ENCODE measurements around the gene SH3PXD2A. TPM values are rescaled to one million over a fixed set of nuclear protein-coding genes. Genes with fewer than 3 reads are reported as not detected.
A peak's percentile ranks its signal among the peaks of the same experiment; 100 is the strongest.

The SH3PXD2A gene
- total and polyA plus RNA-seq, 4 donors, result 23.1 to 41.2 (median 32.7) TPM

GRCh38 chr10:103838070-103838395 is 17.3 kb downstream of the SH3PXD2A start:
- no peak for DNase-seq (ENCODE audit: low read depth in 4 of 6, low spot score in 6 of 6)
- 85% methylated on average over 3 of the region's 4 CpGs for WGBS (ENCODE audit: insufficient coverage)
- no peaks in the 10 kb centered on the region for H3K36me3 ChIP-seq (ENCODE audit: control insufficient read depth, insufficient read depth, low read length)

GRCh38 chr10:103837370-103838069 is 17.9 kb downstream of the SH3PXD2A start:
- no peaks in the 10 kb centered on the region for H3K36me3 ChIP-seq (ENCODE audit: control insufficient read depth, insufficient read depth, low read length)
- no peak overlapping the region for H3K4me3 ChIP-seq (ENCODE audit: low read depth, low read length)
- H3K9me3 ChIP-seq (ENCODE audit: control insufficient read depth, insufficient read depth, low read length), result no peaks in the 10 kb centered on the region
- no peak for DNase-seq (ENCODE audit: low read depth in 4 of 6, low spot score in 6 of 6)
- peaks cover 4% of the 10 kb centered on the region for H3K27me3 ChIP-seq (ENCODE audit: control insufficient read depth, insufficient read depth, low read length)
- whole genome bisulfite sequencing (ENCODE audit: insufficient coverage), result 78% methylated on average over 8 of the region's 10 CpGs
- H3K27ac ChIP-seq (ENCODE audit: low read depth, low read length), result no peak overlapping the region
- H3K4me1 ChIP-seq (ENCODE audit: control insufficient read depth, insufficient read depth, low read length), result peaks cover 55% of the 10 kb centered on the region

More at GRCh38 chr10:103838070-103838395, 17.3 kb downstream of the SH3PXD2A start:
- no peak overlapping the region for H3K27ac ChIP-seq (ENCODE audit: low read depth, low read length)
- H3K9me3 ChIP-seq (ENCODE audit: control insufficient read depth, insufficient read depth, low read length), result no peaks in the 10 kb centered on the region
- peaks cover 55% of the 10 kb centered on the region for H3K4me1 ChIP-seq (ENCODE audit: control insufficient read depth, insufficient read depth, low read length)
- H3K27me3 ChIP-seq (ENCODE audit: control insufficient read depth, insufficient read depth, low read length), result peaks cover 4% of the 10 kb centered on the region
- H3K4me3 ChIP-seq (ENCODE audit: low read depth, low read length), result no peak overlapping the region

- Histone ChIP-seq H3K4me3 (ENCODE audit: low read depth, low read length) (no peak overlapping the region), H3K36me3 (ENCODE audit: control insufficient read depth, insufficient read depth, low read length) (no peaks in the 10 kb centered on the region), H3K9me3 (ENCODE audit: control insufficient read depth, insufficient read depth, low read length) (no peaks in the 10 kb centered on the region), H3K27ac (ENCODE audit: low read depth, low read length) (peak overlapping the region; percentile 29), H3K27me3 (ENCODE audit: control insufficient read depth, insufficient read depth, low read length) (peaks cover 4% of the 10 kb centered on the region), H3K4me1 (ENCODE audit: control insufficient read depth, insufficient read depth, low read length) (peaks cover 55% of the 10 kb centered on the region)
- DNase-seq (ENCODE audit: low read depth in 4 of 6, low spot score in 6 of 6), result no peak
- WGBS (ENCODE audit: insufficient coverage), result 61% methylated on average over 5 of the region's 9 CpGs
Observed at GRCh38 chr10:103836861-103837260, 18.5 kb downstream of the SH3PXD2A start.

DNA sequence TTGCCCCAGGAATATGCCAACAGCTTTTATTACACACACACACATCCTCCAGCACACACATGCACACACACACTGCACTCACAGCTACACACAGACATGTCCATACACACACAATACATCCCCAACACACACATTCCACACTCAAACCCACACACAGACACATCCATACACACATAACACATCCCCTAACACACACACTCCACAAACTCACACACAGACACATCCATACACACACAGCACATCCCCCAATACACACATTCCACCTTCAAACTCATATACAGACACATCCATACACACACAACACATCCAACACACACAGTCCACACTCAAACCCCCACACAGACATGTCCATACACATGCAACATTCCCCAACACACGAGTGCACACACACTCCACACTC is 19.1 kb downstream of the SH3PXD2A start:
- Histone ChIP-seq H3K4me3 (ENCODE audit: low read depth, low read length) (no peak overlapping the region), H3K4me1 (ENCODE audit: control insufficient read depth, insufficient read depth, low read length) (peaks cover 51% of the 10 kb centered on the region), H3K27ac (ENCODE audit: low read depth, low read length) (peak overlapping the region; percentile 29), H3K36me3 (ENCODE audit: control insufficient read depth, insufficient read depth, low read length) (no peaks in the 10 kb centered on the region), H3K27me3 (ENCODE audit: control insufficient read depth, insufficient read depth, low read length) (peaks cover 4% of the 10 kb centered on the region), H3K9me3 (ENCODE audit: control insufficient read depth, insufficient read depth, low read length) (no peaks in the 10 kb centered on the region)
- WGBS (ENCODE audit: insufficient coverage), result 88% methylated on average over 1 of the region's 1 CpG
- no peak for DNase-seq (ENCODE audit: low read depth in 4 of 6, low spot score in 6 of 6)

DNA sequence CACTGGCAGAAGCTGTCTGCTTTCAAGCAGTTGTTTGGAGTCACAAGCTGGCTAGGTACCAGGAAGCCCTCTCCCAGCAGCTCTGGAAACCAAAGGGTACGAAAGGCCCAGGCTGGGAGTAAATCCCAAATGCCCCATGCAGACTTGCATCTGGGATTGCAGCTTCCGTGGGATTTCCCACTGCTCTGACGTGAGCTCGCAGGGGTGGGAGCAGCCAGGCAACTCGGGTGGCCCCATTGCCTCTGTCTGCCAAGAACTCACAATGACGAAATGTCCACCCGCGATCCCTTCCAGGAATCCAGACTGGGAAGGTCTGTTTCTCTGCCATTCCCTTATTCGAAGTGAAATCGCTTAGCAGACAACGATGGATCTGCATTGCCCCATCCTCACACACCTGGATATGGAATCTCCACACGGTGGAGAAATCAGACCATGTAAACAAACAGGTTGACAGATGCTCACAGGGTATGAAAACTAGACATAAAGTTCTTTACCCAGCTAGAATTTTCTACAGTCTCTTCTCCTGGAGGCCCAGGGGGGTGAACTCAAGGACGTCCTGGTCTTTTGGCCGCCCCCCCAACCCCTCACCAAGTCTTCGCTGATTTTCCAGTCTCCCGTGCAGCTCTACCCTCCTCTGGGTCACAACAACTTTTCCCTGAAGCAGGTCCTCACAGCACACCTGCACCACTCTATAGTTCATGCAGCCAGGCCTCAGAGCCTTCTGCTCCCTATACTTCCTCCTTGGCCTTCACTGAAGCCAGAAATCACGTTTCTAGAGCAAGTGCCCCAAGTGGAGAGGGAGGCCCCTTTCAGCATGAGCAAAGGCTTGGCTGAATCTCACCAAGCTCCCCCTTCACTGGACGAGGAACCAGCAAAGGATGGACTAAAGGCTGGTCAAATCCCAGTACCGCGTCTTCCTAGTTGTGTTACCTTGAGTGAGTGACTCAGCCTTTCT is 20.0 kb downstream of the SH3PXD2A start:
- no peaks in the 10 kb centered on the region for H3K36me3 ChIP-seq (ENCODE audit: control insufficient read depth, insufficient read depth, low read length)
- no peaks in the 10 kb centered on the region for H3K9me3 ChIP-seq (ENCODE audit: control insufficient read depth, insufficient read depth, low read length)
- DNase-seq (ENCODE audit: low read depth in 4 of 6, low spot score in 6 of 6), result peak in 1 of 6 donors; percentile 72
- H3K27ac ChIP-seq (ENCODE audit: low read depth, low read length), result peak overlapping the region; percentile 75
- H3K4me1 ChIP-seq (ENCODE audit: control insufficient read depth, insufficient read depth, low read length), result peaks cover 47% of the 10 kb centered on the region
- H3K27me3 ChIP-seq (ENCODE audit: control insufficient read depth, insufficient read depth, low read length), result peaks cover 4% of the 10 kb centered on the region
- H3K4me3 ChIP-seq (ENCODE audit: low read depth, low read length), result no peak overlapping the region
- 56% methylated on average over 13 of the region's 20 CpGs for WGBS (ENCODE audit: insufficient coverage)

DNA sequence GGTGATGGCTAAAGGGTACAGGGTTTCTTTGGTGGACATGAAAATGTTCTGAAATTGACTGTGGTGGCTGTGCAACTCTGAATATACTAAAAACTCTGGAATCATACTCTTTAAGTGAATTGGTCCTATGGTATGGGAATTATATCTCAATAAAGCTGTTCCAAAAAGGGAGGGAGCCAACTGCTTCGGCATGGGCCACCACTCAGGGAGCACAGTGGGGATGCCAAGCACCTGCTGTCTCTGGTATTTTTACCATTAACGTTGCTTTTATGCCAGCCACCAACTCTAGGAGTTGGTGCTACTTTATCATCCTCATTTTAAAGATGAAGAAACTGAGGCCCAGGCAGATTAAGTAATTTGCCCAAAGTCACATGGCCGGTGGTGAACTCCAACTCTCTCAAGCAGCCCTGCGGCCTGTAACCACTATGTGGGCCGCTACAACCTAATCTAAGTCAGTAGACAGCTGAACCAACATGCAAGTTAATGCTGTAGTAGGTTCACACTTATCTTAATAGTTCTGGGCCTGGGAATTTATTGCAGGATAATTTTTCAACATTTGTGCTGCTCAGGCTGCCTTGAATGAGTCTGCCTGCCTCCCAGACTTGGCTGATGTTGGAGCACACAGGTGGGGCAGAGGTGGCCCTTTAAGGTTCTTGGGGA is 20.8 kb downstream of the SH3PXD2A start:
- no peak for DNase-seq (ENCODE audit: low read depth in 4 of 6, low spot score in 6 of 6)
- no peaks in the 10 kb centered on the region for H3K9me3 ChIP-seq (ENCODE audit: control insufficient read depth, insufficient read depth, low read length)
- H3K36me3 ChIP-seq (ENCODE audit: control insufficient read depth, insufficient read depth, low read length), result no peaks in the 10 kb centered on the region
- 0% methylated on average over 1 of the region's 5 CpGs for WGBS (ENCODE audit: insufficient coverage)
- peak overlapping the region; percentile 61 for H3K27ac ChIP-seq (ENCODE audit: low read depth, low read length)
- H3K27me3 ChIP-seq (ENCODE audit: control insufficient read depth, insufficient read depth, low read length), result peaks cover 4% of the 10 kb centered on the region
- H3K4me3 ChIP-seq (ENCODE audit: low read depth, low read length), result no peak overlapping the region
- H3K4me1 ChIP-seq (ENCODE audit: control insufficient read depth, insufficient read depth, low read length), result peaks cover 39% of the 10 kb centered on the region

GRCh38 chr10:103833731-103834365 is 21.5 kb downstream of the SH3PXD2A start:
- WGBS (ENCODE audit: insufficient coverage), result 70% methylated on average over 2 of the region's 5 CpGs
- no peak for DNase-seq (ENCODE audit: low read depth in 4 of 6, low spot score in 6 of 6)

GRCh38 chr10:103832806-103833205 is 22.6 kb downstream of the SH3PXD2A start:
- no peaks in the 10 kb centered on the region for H3K36me3 ChIP-seq (ENCODE audit: control insufficient read depth, insufficient read depth, low read length)
- H3K4me3 ChIP-seq (ENCODE audit: low read depth, low read length), result no peak overlapping the region
- DNase-seq (ENCODE audit: low read depth in 4 of 6, low spot score in 6 of 6), result no peak
- no peak overlapping the region for H3K27ac ChIP-seq (ENCODE audit: low read depth, low read length)
- H3K9me3 ChIP-seq (ENCODE audit: control insufficient read depth, insufficient read depth, low read length), result no peaks in the 10 kb centered on the region
- peaks cover under 1% of the 10 kb centered on the region for H3K27me3 ChIP-seq (ENCODE audit: control insufficient read depth, insufficient read depth, low read length)
- peaks cover 33% of the 10 kb centered on the region for H3K4me1 ChIP-seq (ENCODE audit: control insufficient read depth, insufficient read depth, low read length)
- WGBS (ENCODE audit: insufficient coverage), result no CpG with 5 or more reads among the region's 2 CpGs

More at GRCh38 chr10:103833731-103834365, 21.5 kb downstream of the SH3PXD2A start:
- peaks cover 37% of the 10 kb centered on the region for H3K4me1 ChIP-seq (ENCODE audit: control insufficient read depth, insufficient read depth, low read length)
- H3K9me3 ChIP-seq (ENCODE audit: control insufficient read depth, insufficient read depth, low read length), result no peaks in the 10 kb centered on the region
- H3K4me3 ChIP-seq (ENCODE audit: low read depth, low read length), result no peak overlapping the region
- no peaks in the 10 kb centered on the region for H3K36me3 ChIP-seq (ENCODE audit: control insufficient read depth, insufficient read depth, low read length)
- H3K27ac ChIP-seq (ENCODE audit: low read depth, low read length), result no peak overlapping the region
- H3K27me3 ChIP-seq (ENCODE audit: control insufficient read depth, insufficient read depth, low read length), result peaks cover 4% of the 10 kb centered on the region

GRCh38 chr10:103829838-103830465 is 25.4 kb downstream of the SH3PXD2A start:
- Histone ChIP-seq H3K9me3 (ENCODE audit: control insufficient read depth, insufficient read depth, low read length) (no peaks in the 10 kb centered on the region), H3K27ac (ENCODE audit: low read depth, low read length) (no peak overlapping the region), H3K36me3 (ENCODE audit: control insufficient read depth, insufficient read depth, low read length) (no peaks in the 10 kb centered on the region), H3K27me3 (ENCODE audit: control insufficient read depth, insufficient read depth, low read length) (no peaks in the 10 kb centered on the region), H3K4me1 (ENCODE audit: control insufficient read depth, insufficient read depth, low read length) (peaks cover 16% of the 10 kb centered on the region), H3K4me3 (ENCODE audit: low read depth, low read length) (no peak overlapping the region)
- no peak for DNase-seq (ENCODE audit: low read depth in 4 of 6, low spot score in 6 of 6)
- 79% methylated on average over 2 of the region's 5 CpGs for WGBS (ENCODE audit: insufficient coverage)

All from spinal cord (tissue), 10 donors.